Natural killer cell (primary cell): ENCODE results near the gene CDH5. TPM values are rescaled to one million over a fixed set of nuclear protein-coding genes. Genes with fewer than 3 reads are reported as not detected.

Source experiments
- ATAC-seq, 3 donors: fragments of 150-1000 bp in 2 of 3; fragments of 200-7000 bp in 1 of 3; cut with Tn5 transposase; 1 replicate in 1 of 3; 2 replicates in 2 of 3; pipeline ENCODE4 v1.10.0; 2021; ENCODE audit warnings: mild to moderate bottlenecking in 2 of 3, moderate library complexity in 2 of 3
- DNase-seq, 2 donors: peaks; one replicate each; pipeline versions ENCODE4 v3.0.0 to v3.0.0-alpha.2; 2013 to 2021; ENCODE audit warnings: mixed read lengths in 1 of 2
- H3K27ac ChIP-seq: one replicate; pipeline ENCODE4 v1.5.1; 2013; ENCODE audit warnings: mild to moderate bottlenecking, low read length
- H3K27me3 ChIP-seq: one replicate; pipeline ENCODE4 v1.6.1; 2013; ENCODE audit warnings: low read length; ENCODE audit not compliant: control insufficient read depth, insufficient read depth
- H3K36me3 ChIP-seq: one replicate; pipeline ENCODE4 v1.6.1; 2013; ENCODE audit warnings: low read length; ENCODE audit not compliant: control insufficient read depth, insufficient read depth
- H3K4me1 ChIP-seq: one replicate; pipeline ENCODE4 v1.6.1; 2013; ENCODE audit warnings: low read length; ENCODE audit not compliant: control insufficient read depth, insufficient read depth
- H3K4me3 ChIP-seq: one replicate; pipeline ENCODE4 v1.5.1; 2013; ENCODE audit warnings: low read length
- H3K9me3 ChIP-seq: one replicate; pipeline ENCODE4 v1.6.1; 2013; ENCODE audit warnings: low read length; ENCODE audit not compliant: control insufficient read depth, insufficient read depth
- H3K27ac Mint-ChIP-seq, 2 donors: one replicate each; pipeline ENCODE4 v1.8.0; 2022; ENCODE audit warnings: mild to moderate bottlenecking in 2 of 2, mixed read lengths in 2 of 2, moderate library complexity in 1 of 2
- H3K27me3 Mint-ChIP-seq, 2 donors: one replicate each; pipeline ENCODE4 v1.8.0; 2022; ENCODE audit warnings: low read depth in 2 of 2, mixed read lengths in 2 of 2
- H3K36me3 Mint-ChIP-seq: one replicate; pipeline ENCODE4 v1.8.0; 2022; ENCODE audit warnings: mixed read lengths
- H3K4me1 Mint-ChIP-seq, 2 donors: one replicate each; pipeline ENCODE4 v1.8.0; 2022; ENCODE audit warnings: mixed read lengths in 2 of 2
- H3K4me3 Mint-ChIP-seq: one replicate; pipeline ENCODE4 v1.8.0; 2022; ENCODE audit warnings: mild to moderate bottlenecking, moderate library complexity, mixed read lengths
- H3K9me3 Mint-ChIP-seq, 2 donors: one replicate each; pipeline ENCODE4 v1.8.0; 2022; ENCODE audit warnings: mixed read lengths in 2 of 2
- CTCF ChIP-seq: fragments of 200-600 bp; IDR thresholded peaks from one replicate; pipeline ENCODE4 v1.8.0; 2022; ENCODE audit warnings: antibody characterized with exemption
- WGBS: methylation state at CpG from one replicate; pipeline ENCODE4 v1.1.7; 2013; ENCODE audit warnings: missing lambda C conversion rate; ENCODE audit not compliant: insufficient coverage; 5-methylcytosine and 5-hydroxymethylcytosine counted together
- intact Hi-C: fragments of 100-400 bp; cut with micrococcal nuclease; formaldehyde crosslinking; loops from one replicate; pipeline ENCODE4 v1.14.2; 2022
- total RNA-seq, 4 donors: library from RNA; stranded (reverse); fragments of 120-200 nt in 1 of 4; gene quantifications; one replicate each; pipeline versions ENCODE4 v1.2.3 to v1.2.4, GENCODE V29; 2013 to 2022

CDH5 gene
- total RNA-seq, 3 donors from 2014 or later (not counting 1 experiment from before 2014, with no cell fraction given), result not detected

- H3K9me3 ChIP-seq, result no peaks in the 10 kb centered on the region
- no peak for TF ChIP-seq CTCF
- intact Hi-C loops, result no loop called here
Observed at GRCh38 chr16:66359811-66360608, 6.5 kb upstream of the CDH5 start.

GRCh38 chr16:66360624-66361324, 5.7 kb upstream of the CDH5 start:
- no peaks in the 10 kb centered on the region for H3K36me3 ChIP-seq
- H3K9me3 ChIP-seq, result no peaks in the 10 kb centered on the region
- DNase-seq, result no peak
- Mint-ChIP-seq H3K27me3 (peaks cover 47 to 58% of the 10 kb centered on the region in 2 donors), H3K27ac (peak overlapping the region in 1 of 2 donors; percentile 25), H3K4me1 (peaks cover 10 to 25% of the 10 kb centered on the region in 2 donors), H3K36me3 (no peaks in the 10 kb centered on the region), H3K4me3 (no peak overlapping the region), H3K9me3 (no peaks in the 10 kb centered on the region)
- 13% methylated on average over 12 of the region's 12 CpGs for WGBS
- TF ChIP-seq CTCF, result no peak
- intact Hi-C loops, result no loop called here
- H3K4me3 ChIP-seq, result no peak overlapping the region
- H3K27me3 ChIP-seq, result peaks cover 3% of the 10 kb centered on the region
- no peak for ATAC-seq
- H3K4me1 ChIP-seq, result peaks cover 18% of the 10 kb centered on the region
- H3K27ac ChIP-seq, result no peak overlapping the region

More at GRCh38 chr16:66359811-66360608, 6.5 kb upstream of the CDH5 start:
- Mint-ChIP-seq H3K4me3 (no peak overlapping the region), H3K4me1 (peaks cover 10 to 19% of the 10 kb centered on the region in 2 donors), H3K27ac (no peak overlapping the region), H3K27me3 (peaks cover 42 to 58% of the 10 kb centered on the region in 2 donors), H3K9me3 (no peaks in the 10 kb centered on the region), H3K36me3 (no peaks in the 10 kb centered on the region)
- Histone ChIP-seq H3K27me3 (peaks cover 3% of the 10 kb centered on the region), H3K4me1 (peaks cover 18% of the 10 kb centered on the region), H3K27ac (no peak overlapping the region), H3K36me3 (no peaks in the 10 kb centered on the region), H3K4me3 (no peak overlapping the region)
- DNase-seq (no peak), ATAC-seq (no peak)
- WGBS, result 72% methylated on average over 12 of the region's 12 CpGs

- ATAC-seq (no peak), DNase-seq (no peak)
- Mint-ChIP-seq H3K4me1 (peaks cover 10 to 25% of the 10 kb centered on the region in 2 donors), H3K4me3 (no peak overlapping the region), H3K27ac (peak overlapping the region in 1 of 2 donors; percentile 25), H3K27me3 (peaks cover 45 to 56% of the 10 kb centered on the region in 2 donors), H3K9me3 (no peaks in the 10 kb centered on the region), H3K36me3 (no peaks in the 10 kb centered on the region)
- 71% methylated on average over 5 of the region's 5 CpGs for WGBS
- intact Hi-C loops, result no loop called here
- H3K27me3 ChIP-seq, result peaks cover 3% of the 10 kb centered on the region
- H3K4me3 ChIP-seq, result no peak overlapping the region
- no peaks in the 10 kb centered on the region for H3K36me3 ChIP-seq
- no peak for TF ChIP-seq CTCF
- H3K27ac ChIP-seq, result no peak overlapping the region
- no peaks in the 10 kb centered on the region for H3K9me3 ChIP-seq
- peaks cover 18% of the 10 kb centered on the region for H3K4me1 ChIP-seq
Observed at GRCh38 chr16:66361604-66362135, 4.8 kb upstream of the CDH5 start.
